Measurements from ENCODE around the gene THAP11.

Gene THAP11

GRCh38 chr16:67880584-67880983, 38.5 kb downstream of the THAP11 start:
- H3K4me3 ChIP-seq (ENCODE audit: low read depth in 1 of 5, low read length in 5 of 5), result no peak overlapping the region
- H3K9me3 ChIP-seq (ENCODE audit: control insufficient read depth in 5 of 5, low read length in 5 of 5), result no peaks in the 10 kb centered on the region
- H3K27ac ChIP-seq (ENCODE audit: low read depth, low read length), result no peak overlapping the region
- H3K9ac ChIP-seq (ENCODE audit: low read length in 5 of 5), result no peak overlapping the region
- peaks cover 0 to 92% (median 80%) of the 10 kb centered on the region in 5 donors for H3K36me3 ChIP-seq (ENCODE audit: control insufficient read depth in 5 of 5, insufficient read depth in 5 of 5, low read length in 5 of 5)
- H3K4me1 ChIP-seq (ENCODE audit: control insufficient read depth in 5 of 5, insufficient read depth in 5 of 5, low read length in 5 of 5), result peaks cover 2 to 13% (median 10%) of the 10 kb centered on the region in 5 donors
- H3K27me3 ChIP-seq (ENCODE audit: control insufficient read depth in 5 of 5, insufficient read depth in 4 of 5, low read length in 5 of 5), result no peaks in the 10 kb centered on the region

- no peak overlapping the region for H3K4me3 ChIP-seq (ENCODE audit: low read depth in 1 of 5, low read length in 5 of 5)
- H3K9me3 ChIP-seq (ENCODE audit: control insufficient read depth in 5 of 5, low read length in 5 of 5), result no peaks in the 10 kb centered on the region
- H3K27ac ChIP-seq (ENCODE audit: low read depth, low read length), result no peak overlapping the region
- H3K36me3 ChIP-seq (ENCODE audit: control insufficient read depth in 5 of 5, insufficient read depth in 5 of 5, low read length in 5 of 5), result peaks cover 0 to 92% (median 84%) of the 10 kb centered on the region in 5 donors
- no peaks in the 10 kb centered on the region for H3K27me3 ChIP-seq (ENCODE audit: control insufficient read depth in 5 of 5, insufficient read depth in 4 of 5, low read length in 5 of 5)
- no peak overlapping the region for H3K9ac ChIP-seq (ENCODE audit: low read length in 5 of 5)
- peaks cover 2 to 13% (median 6%) of the 10 kb centered on the region in 5 donors for H3K4me1 ChIP-seq (ENCODE audit: control insufficient read depth in 5 of 5, insufficient read depth in 5 of 5, low read length in 5 of 5)
Observed at GRCh38 chr16:67881621-67882161, 39.6 kb downstream of the THAP11 start.

GRCh38 chr16:67882374-67883145, 40.4 kb downstream of the THAP11 start:
- peaks cover 2 to 13% (median 6%) of the 10 kb centered on the region in 5 donors for H3K4me1 ChIP-seq (ENCODE audit: control insufficient read depth in 5 of 5, insufficient read depth in 5 of 5, low read length in 5 of 5)
- no peaks in the 10 kb centered on the region for H3K27me3 ChIP-seq (ENCODE audit: control insufficient read depth in 5 of 5, insufficient read depth in 4 of 5, low read length in 5 of 5)
- no peak overlapping the region for H3K4me3 ChIP-seq (ENCODE audit: low read depth in 1 of 5, low read length in 5 of 5)
- no peak overlapping the region for H3K27ac ChIP-seq (ENCODE audit: low read depth, low read length)
- no peak overlapping the region for H3K9ac ChIP-seq (ENCODE audit: low read length in 5 of 5)
- no peaks in the 10 kb centered on the region for H3K9me3 ChIP-seq (ENCODE audit: control insufficient read depth in 5 of 5, low read length in 5 of 5)
- peaks cover 0 to 87% (median 75%) of the 10 kb centered on the region in 5 donors for H3K36me3 ChIP-seq (ENCODE audit: control insufficient read depth in 5 of 5, insufficient read depth in 5 of 5, low read length in 5 of 5)

DNA sequence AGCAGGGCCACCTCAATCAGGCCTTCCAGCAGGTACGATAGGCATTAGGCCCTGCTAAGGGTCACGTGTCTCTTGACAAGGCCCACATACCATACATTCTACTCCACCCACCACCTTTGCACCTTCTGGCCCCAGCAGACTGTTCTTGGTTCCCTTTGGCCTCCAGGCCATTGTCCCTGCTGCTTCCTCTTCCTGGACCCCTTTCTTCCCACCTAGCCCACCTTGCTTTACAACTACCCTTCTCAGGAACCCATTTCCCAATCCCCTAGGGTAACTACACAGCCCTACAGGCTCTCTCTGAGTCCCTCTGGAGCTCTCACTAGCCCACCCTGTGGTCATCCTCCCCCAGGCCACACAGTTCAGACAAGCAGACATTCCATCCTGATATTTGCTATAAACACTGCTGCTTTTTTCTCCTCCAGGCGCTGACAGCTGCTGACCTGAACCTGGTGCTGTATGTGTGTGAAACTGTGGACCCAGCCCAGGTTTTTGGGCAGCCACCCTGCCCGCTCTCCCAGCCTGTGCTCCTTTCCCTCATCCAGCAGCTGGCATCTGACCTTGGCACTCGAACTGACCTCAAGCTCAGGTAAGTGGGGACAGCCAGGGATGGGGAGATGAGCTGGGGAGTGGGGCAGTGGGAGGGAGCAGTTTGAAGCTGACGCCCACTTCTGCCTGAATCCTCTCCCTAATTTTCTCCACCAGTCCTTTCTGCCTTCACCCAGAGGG, 41.2 kb downstream of the THAP11 start:
- Histone ChIP-seq H3K27me3 (ENCODE audit: control insufficient read depth in 5 of 5, insufficient read depth in 4 of 5, low read length in 5 of 5) (no peaks in the 10 kb centered on the region), H3K9me3 (ENCODE audit: control insufficient read depth in 5 of 5, low read length in 5 of 5) (no peaks in the 10 kb centered on the region), H3K9ac (ENCODE audit: low read length in 5 of 5) (no peak overlapping the region), H3K4me1 (ENCODE audit: control insufficient read depth in 5 of 5, insufficient read depth in 5 of 5, low read length in 5 of 5) (peaks cover 2 to 13% (median 6%) of the 10 kb centered on the region in 5 donors), H3K4me3 (ENCODE audit: low read depth in 1 of 5, low read length in 5 of 5) (no peak overlapping the region), H3K36me3 (ENCODE audit: control insufficient read depth in 5 of 5, insufficient read depth in 5 of 5, low read length in 5 of 5) (peaks cover 0 to 80% (median 68%) of the 10 kb centered on the region in 5 donors), H3K27ac (ENCODE audit: low read depth, low read length) (no peak overlapping the region)

DNA sequence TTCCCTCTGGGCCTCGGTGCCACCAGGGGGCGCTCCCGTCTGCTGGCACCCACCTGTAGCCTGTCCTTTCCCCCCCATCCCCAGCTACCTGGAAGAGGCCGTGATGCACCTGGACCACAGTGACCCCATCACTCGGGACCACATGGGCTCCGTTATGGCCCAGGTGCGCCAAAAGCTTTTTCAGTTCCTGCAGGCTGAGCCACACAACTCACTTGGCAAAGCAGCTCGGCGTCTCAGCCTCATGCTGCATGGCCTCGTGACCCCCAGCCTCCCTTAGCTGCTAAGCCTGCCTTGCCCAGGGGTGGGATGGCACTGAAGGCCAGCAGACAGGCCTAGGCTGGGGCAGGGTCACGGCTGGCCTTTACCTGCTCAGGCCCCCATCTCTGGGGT, 41.7 kb downstream of the THAP11 start:
- H3K36me3 ChIP-seq (ENCODE audit: control insufficient read depth in 5 of 5, insufficient read depth in 5 of 5, low read length in 5 of 5), result peaks cover 0 to 74% (median 62%) of the 10 kb centered on the region in 5 donors
- H3K9me3 ChIP-seq (ENCODE audit: control insufficient read depth in 5 of 5, low read length in 5 of 5), result no peaks in the 10 kb centered on the region
- H3K27me3 ChIP-seq (ENCODE audit: control insufficient read depth in 5 of 5, insufficient read depth in 4 of 5, low read length in 5 of 5), result no peaks in the 10 kb centered on the region
- H3K4me1 ChIP-seq (ENCODE audit: control insufficient read depth in 5 of 5, insufficient read depth in 5 of 5, low read length in 5 of 5), result peaks cover 2 to 13% (median 6%) of the 10 kb centered on the region in 5 donors
- H3K4me3 ChIP-seq (ENCODE audit: low read depth in 1 of 5, low read length in 5 of 5), result no peak overlapping the region
- no peak overlapping the region for H3K27ac ChIP-seq (ENCODE audit: low read depth, low read length)
- H3K9ac ChIP-seq (ENCODE audit: low read length in 5 of 5), result no peak overlapping the region

- H3K4me1 ChIP-seq (ENCODE audit: control insufficient read depth in 5 of 5, insufficient read depth in 5 of 5, low read length in 5 of 5), result peaks cover 2 to 13% (median 6%) of the 10 kb centered on the region in 5 donors
- no peak within 1 kb of the TSS for H3K27ac ChIP-seq (ENCODE audit: low read depth, low read length)
- no peak within 1 kb of the TSS for H3K4me3 ChIP-seq (ENCODE audit: low read depth in 1 of 5, low read length in 5 of 5)
- no peaks in the 10 kb centered on the region for H3K27me3 ChIP-seq (ENCODE audit: control insufficient read depth in 5 of 5, insufficient read depth in 4 of 5, low read length in 5 of 5)
- no peaks in the 10 kb centered on the region for H3K9me3 ChIP-seq (ENCODE audit: control insufficient read depth in 5 of 5, low read length in 5 of 5)
- H3K9ac ChIP-seq (ENCODE audit: low read length in 5 of 5), result no peak within 1 kb of the TSS
- H3K36me3 ChIP-seq (ENCODE audit: control insufficient read depth in 5 of 5, insufficient read depth in 5 of 5, low read length in 5 of 5), result peaks cover 0 to 66% (median 54%) of the 10 kb centered on the region in 5 donors
Observed at GRCh38 chr16:67884684-67885083, 42.6 kb downstream of the THAP11 start, which contains the start of gene NRN1L. Gene NRN1L, plus strand, starts transcription at chr16:67884885. Its CDS starts 19 bp downstream, at chr16:67884904.

GRCh38 chr16:67885545-67885944, 43.4 kb downstream of the THAP11 start:
- peaks cover 0 to 57% (median 45%) of the 10 kb centered on the region in 5 donors for H3K36me3 ChIP-seq (ENCODE audit: control insufficient read depth in 5 of 5, insufficient read depth in 5 of 5, low read length in 5 of 5)
- no peak overlapping the region for H3K27ac ChIP-seq (ENCODE audit: low read depth, low read length)
- H3K4me1 ChIP-seq (ENCODE audit: control insufficient read depth in 5 of 5, insufficient read depth in 5 of 5, low read length in 5 of 5), result peaks cover 2 to 13% (median 6%) of the 10 kb centered on the region in 5 donors
- no peaks in the 10 kb centered on the region for H3K27me3 ChIP-seq (ENCODE audit: control insufficient read depth in 5 of 5, insufficient read depth in 4 of 5, low read length in 5 of 5)
- no peak overlapping the region for H3K9ac ChIP-seq (ENCODE audit: low read length in 5 of 5)
- H3K4me3 ChIP-seq (ENCODE audit: low read depth in 1 of 5, low read length in 5 of 5), result no peak overlapping the region
- no peaks in the 10 kb centered on the region for H3K9me3 ChIP-seq (ENCODE audit: control insufficient read depth in 5 of 5, low read length in 5 of 5)

GRCh38 chr16:67885976-67886375, 43.9 kb downstream of the THAP11 start:
- Histone ChIP-seq H3K9me3 (ENCODE audit: control insufficient read depth in 5 of 5, low read length in 5 of 5) (no peaks in the 10 kb centered on the region), H3K36me3 (ENCODE audit: control insufficient read depth in 5 of 5, insufficient read depth in 5 of 5, low read length in 5 of 5) (peaks cover 0 to 53% (median 41%) of the 10 kb centered on the region in 5 donors), H3K27ac (ENCODE audit: low read depth, low read length) (no peak overlapping the region), H3K4me1 (ENCODE audit: control insufficient read depth in 5 of 5, insufficient read depth in 5 of 5, low read length in 5 of 5) (peaks cover 2 to 13% (median 6%) of the 10 kb centered on the region in 5 donors), H3K9ac (ENCODE audit: low read length in 5 of 5) (no peak overlapping the region), H3K27me3 (ENCODE audit: control insufficient read depth in 5 of 5, insufficient read depth in 4 of 5, low read length in 5 of 5) (no peaks in the 10 kb centered on the region), H3K4me3 (ENCODE audit: low read depth in 1 of 5, low read length in 5 of 5) (no peak overlapping the region)

DNA sequence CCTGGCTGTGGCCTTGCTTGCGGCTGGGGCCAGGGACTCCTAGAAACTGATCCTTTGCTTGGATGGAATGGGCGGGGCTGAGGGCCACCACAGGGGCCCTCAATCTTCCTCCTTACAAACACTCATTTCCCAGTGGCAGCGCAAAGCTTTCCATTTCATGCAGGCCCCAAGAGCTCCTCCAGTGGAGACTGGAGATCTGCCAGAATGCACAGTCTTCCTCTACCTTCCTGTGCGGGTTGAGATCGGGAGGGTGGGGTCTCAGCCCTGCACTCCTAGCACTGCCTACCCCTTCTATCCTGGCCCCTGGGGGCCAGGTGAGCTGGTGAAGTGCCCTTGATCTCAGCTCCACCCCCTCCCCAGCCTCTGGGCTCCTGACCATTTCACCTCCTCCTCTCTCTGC, 44.3 kb downstream of the THAP11 start:
- Histone ChIP-seq H3K4me3 (ENCODE audit: low read depth in 1 of 5, low read length in 5 of 5) (no peak overlapping the region), H3K27ac (ENCODE audit: low read depth, low read length) (no peak overlapping the region), H3K9ac (ENCODE audit: low read length in 5 of 5) (no peak overlapping the region), H3K9me3 (ENCODE audit: control insufficient read depth in 5 of 5, low read length in 5 of 5) (no peaks in the 10 kb centered on the region), H3K4me1 (ENCODE audit: control insufficient read depth in 5 of 5, insufficient read depth in 5 of 5, low read length in 5 of 5) (peaks cover 2 to 13% (median 6%) of the 10 kb centered on the region in 5 donors), H3K36me3 (ENCODE audit: control insufficient read depth in 5 of 5, insufficient read depth in 5 of 5, low read length in 5 of 5) (peaks cover 0 to 49% (median 37%) of the 10 kb centered on the region in 5 donors), H3K27me3 (ENCODE audit: control insufficient read depth in 5 of 5, insufficient read depth in 4 of 5, low read length in 5 of 5) (no peaks in the 10 kb centered on the region)

- peaks cover 2 to 19% (median 13%) of the 10 kb centered on the region in 5 donors for H3K4me1 ChIP-seq (ENCODE audit: control insufficient read depth in 5 of 5, insufficient read depth in 5 of 5, low read length in 5 of 5)
- no peak overlapping the region for H3K27ac ChIP-seq (ENCODE audit: low read depth, low read length)
- peaks cover 0 to 30% (median 18%) of the 10 kb centered on the region in 5 donors for H3K36me3 ChIP-seq (ENCODE audit: control insufficient read depth in 5 of 5, insufficient read depth in 5 of 5, low read length in 5 of 5)
- H3K27me3 ChIP-seq (ENCODE audit: control insufficient read depth in 5 of 5, insufficient read depth in 4 of 5, low read length in 5 of 5), result no peaks in the 10 kb centered on the region
- H3K4me3 ChIP-seq (ENCODE audit: low read depth in 1 of 5, low read length in 5 of 5), result no peak overlapping the region
- no peaks in the 10 kb centered on the region for H3K9me3 ChIP-seq (ENCODE audit: control insufficient read depth in 5 of 5, low read length in 5 of 5)
- H3K9ac ChIP-seq (ENCODE audit: low read length in 5 of 5), result no peak overlapping the region
Observed at GRCh38 chr16:67888331-67888730, 46.2 kb downstream of the THAP11 start.

All from subcutaneous abdominal adipose tissue (tissue), 5 donors.